HepG2 (cell line): Measurements from ENCODE around the gene RIPK3. TPM values are rescaled to one million over a fixed set of nuclear protein-coding genes. Genes with fewer than 3 reads are reported as not detected.
A peak's percentile ranks its signal among the peaks of the same experiment; 100 is the strongest.

ENCODE experiments used
- ARID2 ChIP-seq: sonication (generic); formaldehyde crosslinking; IDR thresholded peaks from 2 replicates; pipeline ENCODE4 v1.8.1; 2022; ENCODE audit warnings: mild to moderate bottlenecking, missing genetic modification reagents, borderline replicate concordance
- FOSL2 ChIP-seq: sonication (generic); formaldehyde crosslinking; IDR thresholded peaks from 2 replicates; pipeline ENCODE4 v1.4.0; 2020; ENCODE audit warnings: missing genetic modification reagents
- HNRNPH1 ChIP-seq: fragments of 200-400 bp; formaldehyde crosslinking; optimal IDR thresholded peaks from 2 replicates; pipeline ENCODE3; 2017; ENCODE audit warnings: mild to moderate bottlenecking, low read depth, low read length
- NFKBIZ ChIP-seq: IDR thresholded peaks from 2 replicates; pipeline ENCODE4 v1.6.1; 2018; ENCODE audit warnings: missing genetic modification reagents, missing compliant biosample characterization
- NR2F6 ChIP-seq, 2 experiments: IDR thresholded peaks; 2 replicates each; pipeline ENCODE4 v1.6.1; 2016; ENCODE audit warnings: antibody characterized with exemption in 1 of 2, mild to moderate bottlenecking in 1 of 2
- PAXIP1 ChIP-seq: sonication (generic); formaldehyde crosslinking; conservative IDR thresholded peaks from 2 replicates; pipeline ENCODE4 v1.4.0; 2020; ENCODE audit warnings: mild to moderate bottlenecking, missing genetic modification reagents, moderate library complexity
- POLR2AphosphoS2 ChIP-seq: IDR thresholded peaks from 2 replicates; pipeline ENCODE4 v1.6.1; 2011; ENCODE audit warnings: low read depth, low read length, improper control_type of control experiment
- RARA ChIP-seq: IDR thresholded peaks from 2 replicates; pipeline ENCODE4 v1.6.1; 2016; ENCODE audit warnings: missing genetic modification reagents, missing compliant biosample characterization
- SNAPC4 ChIP-seq: sonication (generic); formaldehyde crosslinking; IDR thresholded peaks from 2 replicates; pipeline ENCODE4 v1.4.0; 2020; ENCODE audit warnings: mild to moderate bottlenecking, missing genetic modification reagents
- SP4 ChIP-seq: sonication (generic); formaldehyde crosslinking; IDR thresholded peaks from 2 replicates; pipeline ENCODE4 v1.8.1; 2023; ENCODE audit warnings: mild to moderate bottlenecking, missing genetic modification reagents
- SRF ChIP-seq: IDR thresholded peaks from 2 replicates; pipeline ENCODE4 v1.6.1; 2011; ENCODE audit warnings: mild to moderate bottlenecking, low read depth, low read length, moderate library complexity
- THYN1 ChIP-seq: sonication (generic); formaldehyde crosslinking; IDR thresholded peaks from 2 replicates; pipeline ENCODE4 v1.8.1; 2023; ENCODE audit warnings: low read depth, mild to moderate bottlenecking, moderate library complexity, missing genetic modification reagents, borderline replicate concordance
- XRCC5 ChIP-seq: fragments of 200-400 bp; formaldehyde crosslinking; optimal IDR thresholded peaks from 2 replicates; pipeline ENCODE3; 2017; ENCODE audit warnings: mild to moderate bottlenecking, low read length
- ZNF329 ChIP-seq: sonication (generic); formaldehyde crosslinking; IDR thresholded peaks from 2 replicates; pipeline ENCODE4 v1.9.0; 2021; ENCODE audit warnings: low read depth, mild to moderate bottlenecking, missing genetic modification reagents
- ZNF431 ChIP-seq: sonication (generic); formaldehyde crosslinking; IDR thresholded peaks from 2 replicates; pipeline ENCODE4 v1.9.0; 2022; ENCODE audit warnings: missing genetic modification reagents, low read depth, mild to moderate bottlenecking, borderline replicate concordance
- ZNF605 ChIP-seq: sonication (generic); formaldehyde crosslinking; IDR thresholded peaks from 2 replicates; pipeline ENCODE4 v1.8.0; 2022; ENCODE audit warnings: mild to moderate bottlenecking, missing genetic modification reagents
- ZNF607 ChIP-seq: sonication (generic); formaldehyde crosslinking; IDR thresholded peaks from 2 replicates; pipeline ENCODE4 v1.5.1; 2020; ENCODE audit warnings: missing genetic modification reagents, mild to moderate bottlenecking, borderline replicate concordance
- ZNF644 ChIP-seq: IDR thresholded peaks from 2 replicates; pipeline ENCODE4 v1.6.1; 2016; ENCODE audit warnings: low read depth
- polyA plus RNA-seq, 8 experiments: library from polyadenylated mRNA; depleted of rRNA in 3 of 8; stranded (reverse) in 7 of 8; unstranded in 1 of 8; fragments of >200 nt; fragmentation: Illumina TruSeq in 4 of 8; extraction: Trizol in 4 of 8; gene quantifications; 2 replicates each; pipeline versions ENCODE4 v1.2.1 to v1.2.3, GENCODE V29; 2011 to 2016; ENCODE audit warnings: low read depth in 4 of 8, missing spikeins in 1 of 8, mixed read lengths in 1 of 8; ENCODE audit not compliant: insufficient read depth in 1 of 8
- total RNA-seq, 5 experiments: library from RNA; depleted of rRNA; stranded (reverse); fragments of >200 nt; fragmentation: Illumina TruSeq; extraction: Trizol; gene quantifications; 2 replicates each; pipeline ENCODE4 v1.2.3, GENCODE V29; 2016; ENCODE audit warnings: low read depth in 1 of 5

Gene RIPK3
- total and polyA plus RNA-seq, 2 of the 13 experiments (the other 11 are each of a cell fraction or from before 2014, with no cell fraction given), result not detected

- TF ChIP-seq PAXIP1 (CRISPR knock-in tag) (peak; percentile 69), SNAPC4 (CRISPR knock-in tag) (no peak), SP4 (CRISPR knock-in tag) (0 out of 2 replicates have a peak, but pooled peaks have one; percentile 19), THYN1 (CRISPR knock-in tag) (peak; percentile 91; the same call in 1 of the 2 replicates), ZNF329 (CRISPR knock-in tag) (0 out of 2 replicates have a peak, but pooled peaks have one; percentile 71), ARID2 (CRISPR knock-in tag) (no peak), FOSL2 (CRISPR knock-in tag) (no peak), ZNF605 (CRISPR knock-in tag) (peak; percentile 56), ZNF607 (CRISPR knock-in tag) (peak; percentile 12; the same call in 1 of the 2 replicates), ZNF431 (CRISPR knock-in tag) (peak; percentile 46; the same call in 1 of the 2 replicates), SRF (peak; percentile 17; the same call in 1 of the 2 replicates), XRCC5 (no peak), POLR2AphosphoS2 (0 out of 2 replicates have a peak, but pooled peaks have one; percentile 4), NFKBIZ (CRISPR knock-in tag) (peak; percentile 9; the same call in 1 of the 2 replicates), NR2F6 (IDR thresholded peaks at IDR 0.05) (no peak), NR2F6 (CRISPR knock-in tag; IDR thresholded peaks at IDR 0.05) (0 out of 2 replicates have a peak, but pooled peaks have one; percentile 19), HNRNPH1 (peak; percentile 10), ZNF644 (CRISPR knock-in tag) (0 out of 2 replicates have a peak, but pooled peaks have one; percentile 8), RARA (CRISPR knock-in tag) (peak; percentile 15; the same call in 1 of the 2 replicates)
Observed at GRCh38 chr14:24315243-24315806, 24.5 kb downstream of the RIPK3 start (continued).
